ENCODE results near the gene CFL2.

CFL2 gene

GRCh38 chr14:34684578-34684977, 29.8 kb downstream of the CFL2 start:
- Histone ChIP-seq H3K9ac (ENCODE audit: insufficient read length) (no peak overlapping the region), H3K36me3 (ENCODE audit: insufficient read depth, low read length) (no peaks in the 10 kb centered on the region), H3K27ac (no peak overlapping the region), H3K4me3 (no peak overlapping the region), H3K9me3 (ENCODE audit: low read depth, low read length) (no peaks in the 10 kb centered on the region)
- DNase-seq (ENCODE audit: low read depth, low spot score), result no peak
- TF ChIP-seq POLR2AphosphoS5 (IDR thresholded peaks at IDR 0.05; ENCODE audit: borderline replicate concordance, low read depth, low read length), result no peak
- no peak for TF ChIP-seq FOXP2 (optimal IDR thresholded peaks at IDR 0.05; ENCODE audit: control extremely low read depth, extremely low read length, insufficient read depth)
- TF ChIP-seq EZH2 (IDR thresholded peaks at IDR 0.05), result no peak

GRCh38 chr14:34682787-34683321, 31.5 kb downstream of the CFL2 start:
- TF ChIP-seq POLR2AphosphoS5 (IDR thresholded peaks at IDR 0.05; ENCODE audit: borderline replicate concordance, low read depth, low read length) (no peak), FOXP2 (optimal IDR thresholded peaks at IDR 0.05; ENCODE audit: control extremely low read depth, extremely low read length, insufficient read depth) (no peak), EZH2 (IDR thresholded peaks at IDR 0.05) (no peak)
- Histone ChIP-seq H3K9me3 (ENCODE audit: low read depth, low read length) (no peaks in the 10 kb centered on the region), H3K36me3 (ENCODE audit: insufficient read depth, low read length) (no peaks in the 10 kb centered on the region), H3K27ac (no peak overlapping the region), H3K9ac (ENCODE audit: insufficient read length) (no peak overlapping the region), H3K4me3 (no peak overlapping the region)
- no peak for DNase-seq (ENCODE audit: low read depth, low spot score)

- H3K27ac ChIP-seq, result no peak overlapping the region
- H3K4me3 ChIP-seq, result no peak overlapping the region
- no peak for DNase-seq (ENCODE audit: low read depth, low spot score)
- TF ChIP-seq EZH2 (IDR thresholded peaks at IDR 0.05) (no peak), POLR2AphosphoS5 (IDR thresholded peaks at IDR 0.05; ENCODE audit: borderline replicate concordance, low read depth, low read length) (no peak), FOXP2 (optimal IDR thresholded peaks at IDR 0.05; ENCODE audit: control extremely low read depth, extremely low read length, insufficient read depth) (no peak)
- H3K9me3 ChIP-seq (ENCODE audit: low read depth, low read length), result no peaks in the 10 kb centered on the region
- H3K9ac ChIP-seq (ENCODE audit: insufficient read length), result no peak overlapping the region
- H3K36me3 ChIP-seq (ENCODE audit: insufficient read depth, low read length), result no peaks in the 10 kb centered on the region
Measured at GRCh38 chr14:34680806-34681479, 33.5 kb downstream of the CFL2 start.

GRCh38 chr14:34678735-34679134, 35.7 kb downstream of the CFL2 start:
- H3K36me3 ChIP-seq (ENCODE audit: insufficient read depth, low read length), result no peaks in the 10 kb centered on the region
- TF ChIP-seq POLR2AphosphoS5 (IDR thresholded peaks at IDR 0.05; ENCODE audit: borderline replicate concordance, low read depth, low read length) (no peak), FOXP2 (optimal IDR thresholded peaks at IDR 0.05; ENCODE audit: control extremely low read depth, extremely low read length, insufficient read depth) (no peak), EZH2 (IDR thresholded peaks at IDR 0.05) (no peak)
- no peak overlapping the region for H3K9ac ChIP-seq (ENCODE audit: insufficient read length)
- H3K27ac ChIP-seq, result no peak overlapping the region
- no peak overlapping the region for H3K4me3 ChIP-seq
- H3K9me3 ChIP-seq (ENCODE audit: low read depth, low read length), result no peaks in the 10 kb centered on the region
- no peak for DNase-seq (ENCODE audit: low read depth, low spot score)

GRCh38 chr14:34678306-34678705, 36.1 kb downstream of the CFL2 start:
- H3K9me3 ChIP-seq (ENCODE audit: low read depth, low read length), result no peaks in the 10 kb centered on the region
- H3K27ac ChIP-seq, result no peak overlapping the region
- no peak overlapping the region for H3K4me3 ChIP-seq
- TF ChIP-seq EZH2 (IDR thresholded peaks at IDR 0.05) (no peak), FOXP2 (optimal IDR thresholded peaks at IDR 0.05; ENCODE audit: control extremely low read depth, extremely low read length, insufficient read depth) (no peak), POLR2AphosphoS5 (IDR thresholded peaks at IDR 0.05; ENCODE audit: borderline replicate concordance, low read depth, low read length) (no peak)
- DNase-seq (ENCODE audit: low read depth, low spot score), result no peak
- no peaks in the 10 kb centered on the region for H3K36me3 ChIP-seq (ENCODE audit: insufficient read depth, low read length)
- no peak overlapping the region for H3K9ac ChIP-seq (ENCODE audit: insufficient read length)

- Histone ChIP-seq H3K9ac (ENCODE audit: insufficient read length) (no peak overlapping the region), H3K9me3 (ENCODE audit: low read depth, low read length) (no peaks in the 10 kb centered on the region), H3K27ac (no peak overlapping the region), H3K36me3 (ENCODE audit: insufficient read depth, low read length) (no peaks in the 10 kb centered on the region), H3K4me3 (no peak overlapping the region)
- DNase-seq (ENCODE audit: low read depth, low spot score), result no peak
- no peak for TF ChIP-seq POLR2AphosphoS5 (IDR thresholded peaks at IDR 0.05; ENCODE audit: borderline replicate concordance, low read depth, low read length)
- TF ChIP-seq EZH2 (IDR thresholded peaks at IDR 0.05), result no peak
- no peak for TF ChIP-seq FOXP2 (optimal IDR thresholded peaks at IDR 0.05; ENCODE audit: control extremely low read depth, extremely low read length, insufficient read depth)
Measured at GRCh38 chr14:34676516-34677211, 37.7 kb downstream of the CFL2 start.

GRCh38 chr14:34673702-34674101, 40.7 kb downstream of the CFL2 start:
- Histone ChIP-seq H3K27ac (no peak overlapping the region), H3K36me3 (ENCODE audit: insufficient read depth, low read length) (no peaks in the 10 kb centered on the region), H3K9ac (ENCODE audit: insufficient read length) (no peak overlapping the region), H3K4me3 (no peak overlapping the region), H3K9me3 (ENCODE audit: low read depth, low read length) (no peaks in the 10 kb centered on the region)
- TF ChIP-seq FOXP2 (optimal IDR thresholded peaks at IDR 0.05; ENCODE audit: control extremely low read depth, extremely low read length, insufficient read depth), result no peak
- TF ChIP-seq EZH2 (IDR thresholded peaks at IDR 0.05), result no peak
- TF ChIP-seq POLR2AphosphoS5 (IDR thresholded peaks at IDR 0.05; ENCODE audit: borderline replicate concordance, low read depth, low read length), result no peak
- DNase-seq (ENCODE audit: low read depth, low spot score), result no peak

- TF ChIP-seq EZH2 (IDR thresholded peaks at IDR 0.05), result no peak
- no peak for TF ChIP-seq POLR2AphosphoS5 (IDR thresholded peaks at IDR 0.05; ENCODE audit: borderline replicate concordance, low read depth, low read length)
- TF ChIP-seq FOXP2 (optimal IDR thresholded peaks at IDR 0.05; ENCODE audit: control extremely low read depth, extremely low read length, insufficient read depth), result no peak
- no peak overlapping the region for H3K4me3 ChIP-seq
- no peak for DNase-seq (ENCODE audit: low read depth, low spot score)
- no peak overlapping the region for H3K9ac ChIP-seq (ENCODE audit: insufficient read length)
- no peaks in the 10 kb centered on the region for H3K9me3 ChIP-seq (ENCODE audit: low read depth, low read length)
- no peaks in the 10 kb centered on the region for H3K36me3 ChIP-seq (ENCODE audit: insufficient read depth, low read length)
- no peak overlapping the region for H3K27ac ChIP-seq
Measured at GRCh38 chr14:34671716-34672115, 42.7 kb downstream of the CFL2 start.

All from SK-N-MC (cell line).